Measurements from ENCODE around the gene MTCL1. TPM values are rescaled to one million over a fixed set of nuclear protein-coding genes. Genes with fewer than 3 reads are reported as not detected.

Gene MTCL1
- total RNA-seq, 4 donors from 2014 or later, result 12.3 to 35.9 (median 26.1) TPM

- H3K27me3 ChIP-seq, result peaks cover 73% of the 10 kb centered on the region
Measured at GRCh38 chr18:8707556-8708300, 2.4 kb downstream of the MTCL1 start.

DNA sequence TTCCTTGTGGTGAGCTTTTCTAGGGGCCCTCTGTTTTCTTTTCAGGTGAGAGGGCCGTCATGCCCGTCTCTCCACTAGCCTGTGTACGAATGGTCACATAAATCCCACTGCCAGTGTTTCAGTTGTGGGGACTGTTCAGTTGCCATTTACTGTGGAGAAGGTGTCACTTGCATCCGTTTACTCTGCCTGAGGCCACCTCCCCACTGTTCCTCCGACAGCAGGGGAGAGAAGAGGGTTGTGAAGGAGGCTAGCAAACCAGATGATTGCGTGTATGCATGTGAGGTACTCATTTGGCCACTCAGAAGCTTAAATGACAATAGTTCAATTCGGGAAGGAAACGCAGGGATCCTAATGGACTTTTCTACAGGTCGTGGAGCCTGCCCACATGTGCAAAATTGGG lies 3.3 kb downstream of the MTCL1 start:
- in situ Hi-C loops (cut with MboI; ENCODE audit: low pct_ligation_motif_present in 1 of 4, low pct_unique_long_range_greater_than_20kb in 1 of 4, low sequenced_read_pairs in 3 of 4), result loop anchor here in 1 of 4 donors (10.0 kb wide), 1 partner anchor 276 kb away; no protein-coding TSS in a partner anchor
- no peak for DNase-seq
- no peaks in the 10 kb centered on the region for H3K9me3 ChIP-seq
- intact Hi-C loops (cut with DNase I; ENCODE audit: low total_unique reads), result loop anchor here (5.0 to 10.0 kb wide), 2 partner anchors 66 to 429 kb away; partner anchors contain the start of gene ANKRD12
- H3K4me1 ChIP-seq, result peaks cover 0 to 20% (median 7%) of the 10 kb centered on the region in 4 donors
- 80% methylated on average over 9 of the region's 9 CpGs; no CpG with 5 or more reads in 1 of the 2 donors for WGBS, 2 donors (ENCODE audit: low coverage in 1 of 2)
- TF ChIP-seq EP300 (IDR thresholded peaks at IDR 0.05; ENCODE audit: low read depth) (no peak), POLR2AphosphoS5 (IDR thresholded peaks at IDR 0.05) (no peak), POLR2A (IDR thresholded peaks at IDR 0.05) (no peak)
- TF ChIP-seq, protein P1, sequence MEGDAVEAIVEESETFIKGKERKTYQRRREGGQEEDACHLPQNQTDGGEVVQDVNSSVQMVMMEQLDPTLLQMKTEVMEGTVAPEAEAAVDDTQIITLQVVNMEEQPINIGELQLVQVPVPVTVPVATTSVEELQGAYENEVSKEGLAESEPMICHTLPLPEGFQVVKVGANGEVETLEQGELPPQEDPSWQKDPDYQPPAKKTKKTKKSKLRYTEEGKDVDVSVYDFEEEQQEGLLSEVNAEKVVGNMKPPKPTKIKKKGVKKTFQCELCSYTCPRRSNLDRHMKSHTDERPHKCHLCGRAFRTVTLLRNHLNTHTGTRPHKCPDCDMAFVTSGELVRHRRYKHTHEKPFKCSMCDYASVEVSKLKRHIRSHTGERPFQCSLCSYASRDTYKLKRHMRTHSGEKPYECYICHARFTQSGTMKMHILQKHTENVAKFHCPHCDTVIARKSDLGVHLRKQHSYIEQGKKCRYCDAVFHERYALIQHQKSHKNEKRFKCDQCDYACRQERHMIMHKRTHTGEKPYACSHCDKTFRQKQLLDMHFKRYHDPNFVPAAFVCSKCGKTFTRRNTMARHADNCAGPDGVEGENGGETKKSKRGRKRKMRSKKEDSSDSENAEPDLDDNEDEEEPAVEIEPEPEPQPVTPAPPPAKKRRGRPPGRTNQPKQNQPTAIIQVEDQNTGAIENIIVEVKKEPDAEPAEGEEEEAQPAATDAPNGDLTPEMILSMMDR (IDR thresholded peaks at IDR 0.05), result no peak
- H3K27me3 ChIP-seq, result peaks cover 73% of the 10 kb centered on the region
- peak overlapping the region in 1 of 4 donors; percentile 65 for H3K4me3 ChIP-seq
- no peaks in the 10 kb centered on the region for H3K36me3 ChIP-seq
- H3K27ac ChIP-seq, result peak overlapping the region; percentile 5 to 93 (median 88)

More at GRCh38 chr18:8707556-8708300, 2.4 kb downstream of the MTCL1 start:
- 40 to 67% methylated on average over 1 to 4 of the region's 4 CpGs for WGBS, 2 donors (ENCODE audit: low coverage in 1 of 2)
- peaks cover 0 to 22% (median 8%) of the 10 kb centered on the region in 4 donors for H3K4me1 ChIP-seq
- intact Hi-C loops (cut with DNase I; ENCODE audit: low total_unique reads) (loop anchor here (5.0 to 10.0 kb wide), 2 partner anchors 67 to 430 kb away; partner anchors contain the start of gene ANKRD12), in situ Hi-C loops (cut with MboI; ENCODE audit: low pct_ligation_motif_present in 1 of 4, low pct_unique_long_range_greater_than_20kb in 1 of 4, low sequenced_read_pairs in 3 of 4) (loop anchor here in 1 of 4 donors (10.0 kb wide), 1 partner anchor 277 kb away; no protein-coding TSS in a partner anchor)
- H3K9me3 ChIP-seq, result no peaks in the 10 kb centered on the region
- no peaks in the 10 kb centered on the region for H3K36me3 ChIP-seq
- H3K27ac ChIP-seq, result peak overlapping the region; percentile 78 to 93 (median 88)
- no peak for TF ChIP-seq POLR2A (IDR thresholded peaks at IDR 0.05)
- no peak for TF ChIP-seq POLR2AphosphoS5 (IDR thresholded peaks at IDR 0.05)
- no peak for TF ChIP-seq EP300 (IDR thresholded peaks at IDR 0.05; ENCODE audit: low read depth)
- TF ChIP-seq, protein P1 (IDR thresholded peaks at IDR 0.05), result no peak
- no peak for DNase-seq
- H3K4me3 ChIP-seq, result peak overlapping the region in 3 of 4 donors; percentile 53 to 65 (median 61)

DNA sequence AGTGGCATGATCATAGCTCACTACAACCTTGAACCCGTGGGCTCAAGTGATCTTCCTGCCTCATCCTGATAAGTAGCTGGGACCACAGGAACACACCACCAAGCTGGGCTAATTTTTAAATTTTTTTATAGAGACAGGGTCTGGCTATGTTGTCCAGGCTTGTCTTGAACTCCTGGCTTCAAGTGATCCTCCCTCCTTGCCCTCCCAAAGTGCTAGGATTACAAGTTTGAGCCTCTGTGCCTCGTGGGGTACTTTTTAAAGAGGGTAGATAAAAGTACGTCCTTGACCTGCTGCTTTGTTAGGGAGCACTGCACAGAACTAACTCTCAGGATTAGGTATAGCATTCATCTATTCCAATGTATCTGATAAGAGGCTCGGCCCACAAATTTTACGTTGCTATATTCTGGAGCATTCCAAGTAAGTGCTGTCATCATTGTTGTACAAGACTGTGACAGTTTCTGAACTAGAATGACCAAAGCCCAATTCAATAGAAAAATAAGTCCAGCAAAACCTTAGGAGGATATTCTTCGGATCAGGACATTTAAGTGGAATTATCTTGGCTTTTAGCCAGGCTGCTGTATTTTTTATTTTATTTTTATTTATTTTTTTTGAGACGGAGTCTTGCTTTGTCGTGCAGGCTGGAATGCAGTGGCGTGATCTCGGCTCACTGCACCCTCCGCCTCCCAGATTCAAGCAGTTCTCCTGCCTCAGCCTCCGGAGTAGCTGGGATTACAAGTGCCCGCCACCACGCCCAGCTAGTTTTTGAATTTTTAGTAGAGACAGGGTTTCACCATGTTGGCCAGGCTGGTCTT lies 4.1 kb downstream of the MTCL1 start:
- intact Hi-C loops (cut with DNase I; ENCODE audit: low total_unique reads) (loop anchor here (5.0 to 10.0 kb wide), 2 partner anchors 65 to 428 kb away; partner anchors contain the start of gene ANKRD12), in situ Hi-C loops (cut with MboI; ENCODE audit: low pct_ligation_motif_present in 1 of 4, low pct_unique_long_range_greater_than_20kb in 1 of 4, low sequenced_read_pairs in 3 of 4) (loop anchor here in 1 of 4 donors (10.0 kb wide), 1 partner anchor 275 kb away; no protein-coding TSS in a partner anchor)
- H3K4me3 ChIP-seq, result peak overlapping the region in 2 of 4 donors; percentile 4 to 17
- no peak for TF ChIP-seq POLR2AphosphoS5 (IDR thresholded peaks at IDR 0.05)
- no peak for TF ChIP-seq EP300 (IDR thresholded peaks at IDR 0.05; ENCODE audit: low read depth)
- no peak for DNase-seq
- H3K4me1 ChIP-seq, result peaks cover 0 to 12% (median 4%) of the 10 kb centered on the region in 4 donors
- H3K27ac ChIP-seq, result peak overlapping the region; percentile 5 to 93 (median 88)
- H3K9me3 ChIP-seq, result no peaks in the 10 kb centered on the region
- H3K27me3 ChIP-seq, result peaks cover 73% of the 10 kb centered on the region
- WGBS, 2 donors (ENCODE audit: low coverage in 1 of 2), result 68 to 75% methylated on average over 3 to 14 of the region's 14 CpGs
- H3K36me3 ChIP-seq, result no peaks in the 10 kb centered on the region

DNA sequence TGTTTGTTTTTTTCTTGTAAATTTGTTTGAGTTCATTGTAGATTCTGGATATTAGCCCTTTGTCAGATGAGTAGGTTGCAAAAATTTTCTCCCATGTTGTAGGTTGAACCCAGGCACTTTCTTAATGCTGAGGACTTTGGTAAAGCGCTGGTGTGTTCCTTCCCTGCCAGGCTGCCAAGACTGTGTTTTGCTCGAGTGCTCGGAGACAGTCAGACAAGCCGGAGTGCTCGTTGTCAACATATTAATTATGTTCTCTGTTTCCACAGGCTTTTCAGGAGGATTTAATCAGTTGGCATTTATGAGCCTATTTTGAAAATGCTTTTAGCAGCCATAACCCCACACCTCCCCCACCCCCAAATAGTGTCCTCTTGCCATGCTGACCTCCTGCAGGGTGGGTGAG lies 6.4 kb downstream of the MTCL1 start:
- no peaks in the 10 kb centered on the region for H3K36me3 ChIP-seq
- H3K4me3 ChIP-seq, result no peak overlapping the region
- TF ChIP-seq EP300 (IDR thresholded peaks at IDR 0.05; ENCODE audit: low read depth) (no peak), POLR2A (IDR thresholded peaks at IDR 0.05) (no peak), POLR2AphosphoS5 (IDR thresholded peaks at IDR 0.05) (no peak)
- TF ChIP-seq, protein P1 (IDR thresholded peaks at IDR 0.05), result no peak
- in situ Hi-C loops (cut with MboI; ENCODE audit: low pct_ligation_motif_present in 1 of 4, low pct_unique_long_range_greater_than_20kb in 1 of 4, low sequenced_read_pairs in 3 of 4), result no loop called here
- peaks cover 0 to 5% (median 2%) of the 10 kb centered on the region in 4 donors for H3K4me1 ChIP-seq
- H3K27ac ChIP-seq, result peak overlapping the region in 3 of 4 donors; percentile 39 to 68 (median 53)
- peaks cover 82% of the 10 kb centered on the region for H3K27me3 ChIP-seq
- no peaks in the 10 kb centered on the region for H3K9me3 ChIP-seq
- WGBS, 2 donors (ENCODE audit: low coverage in 1 of 2), result 63 to 85% methylated on average over 5 of the region's 5 CpGs
- DNase-seq, result no peak
- intact Hi-C loops (cut with DNase I; ENCODE audit: low total_unique reads), result no loop called here
